MM.1S (cell line): ENCODE measurements around the gene KCNG4.

Experiments used
- EZH2 ChIP-seq: fragments of 300-600 bp; sonication (generic); optimal IDR thresholded peaks from 2 replicates; pipeline ENCODE3; 2017; ENCODE audit warnings: low read depth, mild to moderate bottlenecking, antibody characterized with exemption, low read length, mixed read lengths
- TF ChIP-seq, protein P1 (sequence below): fragments of 300-600 bp; sonication (generic); IDR thresholded peaks from 2 replicates; pipeline ENCODE4 v1.5.1; 2016; ENCODE audit warnings: antibody characterized with exemption, low read length, mixed read lengths

DNA sequence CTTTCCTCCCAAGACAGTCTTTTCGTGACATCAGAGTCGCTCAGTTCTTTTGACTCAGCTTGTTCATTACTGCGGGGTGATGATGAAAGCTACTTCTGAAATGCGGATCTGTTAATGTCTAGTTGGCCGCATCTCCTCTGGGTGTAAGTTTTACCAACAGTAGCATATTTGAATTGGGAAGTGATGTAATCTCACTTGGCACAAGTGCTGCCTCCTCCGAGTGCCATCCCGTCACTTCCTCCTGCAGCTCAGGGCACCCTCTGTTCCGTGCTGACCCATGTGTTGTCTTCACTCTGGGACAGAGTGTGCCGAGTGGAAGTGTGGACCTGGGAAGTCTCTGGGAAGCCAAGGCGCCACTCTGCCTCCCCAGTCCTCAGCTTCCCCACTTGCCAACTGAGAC lies 40.0 kb downstream of the KCNG4 start:
- TF ChIP-seq, protein P1, sequence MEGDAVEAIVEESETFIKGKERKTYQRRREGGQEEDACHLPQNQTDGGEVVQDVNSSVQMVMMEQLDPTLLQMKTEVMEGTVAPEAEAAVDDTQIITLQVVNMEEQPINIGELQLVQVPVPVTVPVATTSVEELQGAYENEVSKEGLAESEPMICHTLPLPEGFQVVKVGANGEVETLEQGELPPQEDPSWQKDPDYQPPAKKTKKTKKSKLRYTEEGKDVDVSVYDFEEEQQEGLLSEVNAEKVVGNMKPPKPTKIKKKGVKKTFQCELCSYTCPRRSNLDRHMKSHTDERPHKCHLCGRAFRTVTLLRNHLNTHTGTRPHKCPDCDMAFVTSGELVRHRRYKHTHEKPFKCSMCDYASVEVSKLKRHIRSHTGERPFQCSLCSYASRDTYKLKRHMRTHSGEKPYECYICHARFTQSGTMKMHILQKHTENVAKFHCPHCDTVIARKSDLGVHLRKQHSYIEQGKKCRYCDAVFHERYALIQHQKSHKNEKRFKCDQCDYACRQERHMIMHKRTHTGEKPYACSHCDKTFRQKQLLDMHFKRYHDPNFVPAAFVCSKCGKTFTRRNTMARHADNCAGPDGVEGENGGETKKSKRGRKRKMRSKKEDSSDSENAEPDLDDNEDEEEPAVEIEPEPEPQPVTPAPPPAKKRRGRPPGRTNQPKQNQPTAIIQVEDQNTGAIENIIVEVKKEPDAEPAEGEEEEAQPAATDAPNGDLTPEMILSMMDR = no peak
- no peak for TF ChIP-seq EZH2
